ENCODE data around the gene STK39. TPM values are rescaled to one million over a fixed set of nuclear protein-coding genes. Genes with fewer than 3 reads are reported as not detected.

Gene STK39
- polyA plus RNA-seq, 1 donor (not counting 4 experiments of a cell fraction or from before 2014, with no cell fraction given), result 20.7 TPM

DNA sequence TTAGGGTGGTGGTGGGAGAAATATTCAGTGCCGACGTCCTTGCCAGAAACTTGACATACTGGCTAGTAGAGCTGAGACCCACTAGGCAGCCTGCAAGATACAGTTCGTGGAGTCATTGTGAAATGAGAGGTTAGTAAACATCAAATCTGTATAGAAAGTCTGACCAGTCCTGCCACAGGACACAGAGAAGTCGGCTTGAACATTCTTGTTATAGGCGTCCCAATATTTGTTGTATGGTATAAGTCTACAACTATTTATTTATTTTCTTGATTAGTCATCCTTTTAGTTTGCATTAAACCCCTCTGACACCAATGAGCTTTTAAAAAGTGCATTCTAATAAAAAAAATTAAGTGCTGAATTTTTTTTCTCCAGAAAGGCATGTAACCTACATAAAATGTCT lies 265.4 kb downstream of the STK39 start:
- Histone ChIP-seq H2AFZ (ENCODE audit: control insufficient read depth, low read length) (no peak overlapping the region), H3K9me3 (ENCODE audit: control insufficient read depth, low read depth, low read length) (no peaks in the 10 kb centered on the region), H3K9me1 (ENCODE audit: control insufficient read depth, extremely low read depth, insufficient read depth, low read length) (no peaks in the 10 kb centered on the region), H3K27me3 (ENCODE audit: control insufficient read depth, extremely low read depth, insufficient read depth, low read length) (no peaks in the 10 kb centered on the region), H3K9ac (ENCODE audit: control insufficient read depth, extremely low read depth, insufficient read depth, low read length) (no peak overlapping the region), H3K4me2 (ENCODE audit: control insufficient read depth, extremely low read depth, insufficient read depth, low read depth, low read length) (no peak overlapping the region), H3K79me2 (ENCODE audit: control insufficient read depth, insufficient read depth, low read length) (no peaks in the 10 kb centered on the region), H3K4me1 (ENCODE audit: control insufficient read depth, extremely low read depth, insufficient read depth, low read length) (no peaks in the 10 kb centered on the region), H3K27ac (ENCODE audit: control insufficient read depth, insufficient read depth, low read length) (no peak overlapping the region), H4K20me1 (ENCODE audit: control insufficient read depth, extremely low read depth, insufficient read depth, low read length) (no peaks in the 10 kb centered on the region), H3K36me3 (ENCODE audit: control insufficient read depth in 2 of 2, extremely low read depth in 1 of 2, insufficient read depth in 2 of 2, low read length in 2 of 2) (peaks cover 0 to 1% of the 10 kb centered on the region in 2 experiments), H3K4me3 (ENCODE audit: control insufficient read depth in 2 of 3, extremely low read depth in 1 of 3, insufficient read depth in 2 of 3, low read depth in 1 of 3, low read length in 3 of 3) (no peak overlapping the region)
- FAIRE-seq (no peak), DNase-seq (ENCODE audit: low read depth, low spot score) (no peak)
- TF ChIP-seq, protein P1, sequence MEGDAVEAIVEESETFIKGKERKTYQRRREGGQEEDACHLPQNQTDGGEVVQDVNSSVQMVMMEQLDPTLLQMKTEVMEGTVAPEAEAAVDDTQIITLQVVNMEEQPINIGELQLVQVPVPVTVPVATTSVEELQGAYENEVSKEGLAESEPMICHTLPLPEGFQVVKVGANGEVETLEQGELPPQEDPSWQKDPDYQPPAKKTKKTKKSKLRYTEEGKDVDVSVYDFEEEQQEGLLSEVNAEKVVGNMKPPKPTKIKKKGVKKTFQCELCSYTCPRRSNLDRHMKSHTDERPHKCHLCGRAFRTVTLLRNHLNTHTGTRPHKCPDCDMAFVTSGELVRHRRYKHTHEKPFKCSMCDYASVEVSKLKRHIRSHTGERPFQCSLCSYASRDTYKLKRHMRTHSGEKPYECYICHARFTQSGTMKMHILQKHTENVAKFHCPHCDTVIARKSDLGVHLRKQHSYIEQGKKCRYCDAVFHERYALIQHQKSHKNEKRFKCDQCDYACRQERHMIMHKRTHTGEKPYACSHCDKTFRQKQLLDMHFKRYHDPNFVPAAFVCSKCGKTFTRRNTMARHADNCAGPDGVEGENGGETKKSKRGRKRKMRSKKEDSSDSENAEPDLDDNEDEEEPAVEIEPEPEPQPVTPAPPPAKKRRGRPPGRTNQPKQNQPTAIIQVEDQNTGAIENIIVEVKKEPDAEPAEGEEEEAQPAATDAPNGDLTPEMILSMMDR (optimal IDR thresholded peaks at IDR 0.05 in 1 of 3, IDR thresholded peaks at IDR 0.05 in 1 of 3, conservative IDR thresholded peaks at IDR 0.05 in 1 of 3; ENCODE audit: extremely low read depth in 1 of 3, insufficient read depth in 2 of 3, low read length in 3 of 3), result no peak
- TF ChIP-seq EZH2 (IDR thresholded peaks at IDR 0.05; ENCODE audit: low read length), result no peak
- dilution Hi-C loops (cut with MboI; ENCODE audit: extremely low pct_ligation_motif_present, low sequenced_read_pairs), result no loop called here

DNA sequence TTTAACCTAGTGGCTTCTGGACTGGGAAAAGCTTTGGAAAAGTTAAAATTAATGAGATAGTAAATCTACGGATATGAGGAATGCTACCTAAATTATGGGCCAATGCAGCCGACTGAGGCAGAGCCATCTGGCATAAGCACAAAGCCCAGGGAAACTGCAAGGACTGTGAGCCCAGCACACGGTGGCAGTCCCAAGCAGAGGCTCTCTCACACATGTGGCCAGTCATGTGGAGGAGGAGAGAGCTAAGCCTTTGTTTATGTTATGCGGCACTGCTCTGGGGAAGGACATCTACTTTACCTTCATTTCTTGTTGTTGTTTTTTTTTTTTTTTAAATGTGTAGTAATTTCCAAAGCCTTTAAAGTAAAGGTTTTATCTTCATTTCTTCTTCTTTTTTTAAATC lies 267.0 kb downstream of the STK39 start:
- Histone ChIP-seq H3K9me1 (ENCODE audit: control insufficient read depth, extremely low read depth, insufficient read depth, low read length) (no peaks in the 10 kb centered on the region), H3K4me3 (ENCODE audit: control insufficient read depth in 2 of 3, extremely low read depth in 1 of 3, insufficient read depth in 2 of 3, low read depth in 1 of 3, low read length in 3 of 3) (no peak overlapping the region), H3K27me3 (ENCODE audit: control insufficient read depth, extremely low read depth, insufficient read depth, low read length) (no peaks in the 10 kb centered on the region), H3K4me2 (ENCODE audit: control insufficient read depth, extremely low read depth, insufficient read depth, low read depth, low read length) (no peak overlapping the region), H3K4me1 (ENCODE audit: control insufficient read depth, extremely low read depth, insufficient read depth, low read length) (no peaks in the 10 kb centered on the region), H3K79me2 (ENCODE audit: control insufficient read depth, insufficient read depth, low read length) (no peaks in the 10 kb centered on the region), H3K36me3 (ENCODE audit: control insufficient read depth in 2 of 2, extremely low read depth in 1 of 2, insufficient read depth in 2 of 2, low read length in 2 of 2) (peaks cover 0 to 1% of the 10 kb centered on the region in 2 experiments), H4K20me1 (ENCODE audit: control insufficient read depth, extremely low read depth, insufficient read depth, low read length) (no peaks in the 10 kb centered on the region), H3K27ac (ENCODE audit: control insufficient read depth, insufficient read depth, low read length) (no peak overlapping the region), H3K9me3 (ENCODE audit: control insufficient read depth, low read depth, low read length) (no peaks in the 10 kb centered on the region), H2AFZ (ENCODE audit: control insufficient read depth, low read length) (no peak overlapping the region), H3K9ac (ENCODE audit: control insufficient read depth, extremely low read depth, insufficient read depth, low read length) (no peak overlapping the region)
- DNase-seq (ENCODE audit: low read depth, low spot score) (no peak), FAIRE-seq (no peak)
- no peak for TF ChIP-seq EZH2 (IDR thresholded peaks at IDR 0.05; ENCODE audit: low read length)
- TF ChIP-seq, protein P1 (optimal IDR thresholded peaks at IDR 0.05 in 1 of 3, IDR thresholded peaks at IDR 0.05 in 1 of 3, conservative IDR thresholded peaks at IDR 0.05 in 1 of 3; ENCODE audit: extremely low read depth in 1 of 3, insufficient read depth in 2 of 3, low read length in 3 of 3), result no peak
- dilution Hi-C loops (cut with MboI; ENCODE audit: extremely low pct_ligation_motif_present, low sequenced_read_pairs), result no loop called here
